HEK293 (cell line): ENCODE data around the gene ETFBKMT.

Source experiments
- GLIS1 ChIP-seq: fragments of 450-650 bp; formaldehyde crosslinking; IDR thresholded peaks from 2 replicates; pipeline ENCODE4 v1.5.1; 2016; ENCODE audit warnings: missing biosample characterization, missing genetic modification characterization
- KLF9 ChIP-seq: fragments of 450-650 bp; formaldehyde crosslinking; IDR thresholded peaks from 2 replicates; pipeline ENCODE4 v1.5.1; 2016; ENCODE audit warnings: missing biosample characterization, missing genetic modification characterization, low read depth
- MEIS1 ChIP-seq: sonication (generic); formaldehyde crosslinking; IDR thresholded peaks from 2 replicates; pipeline ENCODE4 v1.8.1; 2022; ENCODE audit warnings: missing genetic modification reagents, mild to moderate bottlenecking, borderline replicate concordance
- OVOL3 ChIP-seq: fragments of 450-650 bp; formaldehyde crosslinking; IDR thresholded peaks from 2 replicates; pipeline ENCODE4 v1.5.1; 2016; ENCODE audit warnings: missing biosample characterization, missing genetic modification characterization
- TRIM28 ChIP-seq: IDR thresholded peaks from 2 replicates; pipeline ENCODE4 v1.6.1; 2011; ENCODE audit warnings: low read length, control low read depth, borderline replicate concordance
- WT1 ChIP-seq: fragments of 450-650 bp; formaldehyde crosslinking; IDR thresholded peaks from 2 replicates; pipeline ENCODE4 v1.5.1; 2016; ENCODE audit warnings: missing biosample characterization, missing genetic modification characterization
- ZBTB21 ChIP-seq: fragments of 450-650 bp; formaldehyde crosslinking; IDR thresholded peaks from 2 replicates; pipeline ENCODE4 v1.5.1; 2017; ENCODE audit warnings: missing biosample characterization, missing genetic modification characterization
- ZBTB8A ChIP-seq: fragments of 450-650 bp; formaldehyde crosslinking; IDR thresholded peaks from 2 replicates; pipeline ENCODE4 v1.5.1; 2016; ENCODE audit warnings: missing biosample characterization, missing genetic modification characterization
- ZFP69B ChIP-seq: fragments of 450-650 bp; formaldehyde crosslinking; IDR thresholded peaks from 2 replicates; pipeline ENCODE4 v1.5.1; 2016; ENCODE audit warnings: missing biosample characterization, missing genetic modification characterization
- ZIC2 ChIP-seq: fragments of 450-650 bp; formaldehyde crosslinking; IDR thresholded peaks from 2 replicates; pipeline ENCODE4 v1.5.1; 2016; ENCODE audit warnings: missing biosample characterization, missing genetic modification characterization
- ZNF112 ChIP-seq: fragments of 450-650 bp; formaldehyde crosslinking; IDR thresholded peaks from 2 replicates; pipeline ENCODE4 v1.5.0; 2017; ENCODE audit warnings: missing biosample characterization, missing genetic modification characterization
- ZNF121 ChIP-seq: fragments of 450-650 bp; formaldehyde crosslinking; IDR thresholded peaks from 2 replicates; pipeline ENCODE4 v1.5.1; 2016; ENCODE audit warnings: missing biosample characterization, missing genetic modification characterization
- ZNF146 ChIP-seq: fragments of 450-650 bp; formaldehyde crosslinking; IDR thresholded peaks from 2 replicates; pipeline ENCODE4 v1.5.1; 2016; ENCODE audit warnings: missing biosample characterization, missing genetic modification characterization
- ZNF274 ChIP-seq, 2 experiments: fragments of 200-500 bp in 1 of 2; fragments of 450-650 bp in 1 of 2; sonication (Bioruptor generic) in 1 of 2; formaldehyde crosslinking in 1 of 2; IDR thresholded peaks; 2 replicates each; pipeline versions ENCODE4 v1.5.1 to v1.6.1; 2014 to 2016; ENCODE audit warnings: borderline replicate concordance in 1 of 2, inconsistent platforms in 1 of 2, low read length in 1 of 2, missing biosample characterization in 1 of 2, missing genetic modification characterization in 1 of 2
- ZNF311 ChIP-seq: fragments of 450-650 bp; formaldehyde crosslinking; IDR thresholded peaks from 2 replicates; pipeline ENCODE4 v1.5.1; 2017; ENCODE audit warnings: missing biosample characterization, missing genetic modification characterization, borderline replicate concordance
- ZNF341 ChIP-seq: fragments of 450-650 bp; formaldehyde crosslinking; IDR thresholded peaks from 2 replicates; pipeline ENCODE4; 2016; ENCODE audit warnings: low read depth, missing biosample characterization, missing genetic modification characterization
- ZNF391 ChIP-seq: fragments of 450-650 bp; formaldehyde crosslinking; IDR thresholded peaks from 2 replicates; pipeline ENCODE4 v1.5.1; 2016; ENCODE audit warnings: low read depth, missing biosample characterization, missing genetic modification characterization, borderline replicate concordance
- ZNF510 ChIP-seq: fragments of 450-650 bp; formaldehyde crosslinking; IDR thresholded peaks from 2 replicates; pipeline ENCODE4 v1.5.1; 2018; ENCODE audit warnings: mild to moderate bottlenecking, missing genetic modification characterization, missing biosample characterization; ENCODE audit not compliant: insufficient replicate concordance
- ZNF529 ChIP-seq: fragments of 450-650 bp; formaldehyde crosslinking; IDR thresholded peaks from 2 replicates; pipeline ENCODE4 v1.5.1; 2017; ENCODE audit warnings: missing genetic modification characterization, missing biosample characterization; ENCODE audit not compliant: insufficient replicate concordance
- ZNF560 ChIP-seq: fragments of 450-650 bp; formaldehyde crosslinking; IDR thresholded peaks from 2 replicates; pipeline ENCODE4 v1.5.1; 2017; ENCODE audit warnings: missing biosample characterization, missing genetic modification characterization, borderline replicate concordance
- ZNF561 ChIP-seq: fragments of 450-650 bp; IDR thresholded peaks from 2 replicates; pipeline ENCODE4 v1.5.1; 2018; ENCODE audit warnings: missing biosample characterization, missing genetic modification characterization, borderline replicate concordance
- ZNF677 ChIP-seq: fragments of 450-650 bp; IDR thresholded peaks from 2 replicates; pipeline ENCODE4 v1.5.0; 2018; ENCODE audit warnings: missing biosample characterization, mild to moderate bottlenecking, missing genetic modification characterization, moderate library complexity
- ZNF76 ChIP-seq: fragments of 450-650 bp; formaldehyde crosslinking; IDR thresholded peaks from 2 replicates; pipeline ENCODE4; 2016; ENCODE audit warnings: low read depth, missing biosample characterization, missing genetic modification characterization, borderline replicate concordance
- TF ChIP-seq, protein P1 (sequence below): fragments of 450-650 bp; formaldehyde crosslinking; IDR thresholded peaks from 2 replicates; pipeline ENCODE4 v1.5.1; 2016; ENCODE audit warnings: missing biosample characterization, missing genetic modification characterization
- TF ChIP-seq, protein P2 (sequence below): fragments of 450-650 bp; formaldehyde crosslinking; IDR thresholded peaks from 2 replicates; pipeline ENCODE4 v1.5.1; 2016; ENCODE audit warnings: missing biosample characterization, missing genetic modification characterization
- TF ChIP-seq, protein P3 (sequence below): fragments of 450-650 bp; formaldehyde crosslinking; IDR thresholded peaks from 2 replicates; pipeline ENCODE4 v1.5.1; 2016; ENCODE audit warnings: missing biosample characterization, missing genetic modification characterization
- TF ChIP-seq, protein P4 (sequence below): fragments of 450-650 bp; formaldehyde crosslinking; IDR thresholded peaks from 2 replicates; pipeline ENCODE4 v1.5.1; 2016; ENCODE audit warnings: missing biosample characterization, missing genetic modification characterization, low read depth
- TF ChIP-seq, protein P5 (sequence below): fragments of 450-650 bp; formaldehyde crosslinking; IDR thresholded peaks from 2 replicates; pipeline ENCODE4 v1.5.1; 2016; ENCODE audit warnings: missing biosample characterization, missing genetic modification characterization

Gene ETFBKMT

DNA sequence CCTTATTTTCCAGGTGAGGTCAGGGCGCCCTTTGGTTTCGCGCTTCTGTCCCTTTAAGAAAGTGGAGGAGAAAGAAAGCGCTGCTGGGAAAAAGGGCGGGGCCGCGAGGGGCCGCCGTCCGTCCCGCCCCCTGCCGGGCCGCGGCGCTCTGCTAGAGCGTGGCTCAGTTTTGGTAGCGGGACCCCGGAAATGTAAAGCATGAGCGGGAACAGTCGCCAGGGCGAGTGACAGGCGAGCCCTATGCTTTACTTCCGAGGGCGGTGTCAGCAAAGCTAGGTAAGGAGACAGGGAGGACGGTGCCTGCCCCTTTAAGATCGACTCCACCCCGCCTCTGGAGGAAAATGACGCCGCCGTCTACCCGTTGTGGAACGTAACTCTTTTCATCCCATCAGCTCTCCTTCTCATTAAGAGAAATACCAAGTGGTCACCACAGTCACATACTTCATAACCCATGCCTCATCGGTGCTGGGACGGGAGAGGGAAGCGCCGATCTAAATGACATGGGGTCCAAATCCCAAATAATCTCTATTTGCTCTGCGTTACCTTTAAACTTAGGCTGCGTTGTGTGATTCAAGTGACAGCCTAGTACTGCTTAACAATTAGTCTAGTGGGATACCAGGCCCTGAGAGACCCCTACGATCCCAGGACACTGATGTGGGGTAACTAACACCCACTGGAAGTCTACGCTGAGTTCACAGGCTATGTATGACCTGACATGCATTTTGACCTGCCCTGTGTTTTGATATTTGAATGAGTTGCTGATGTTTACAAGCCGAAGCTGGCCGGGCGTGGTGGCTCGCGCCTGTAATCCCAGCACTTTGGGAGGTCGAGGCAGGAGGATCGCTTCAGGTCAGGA, at the start of gene ETFBKMT (continued):
- TF ChIP-seq ZNF121 (tag by site-specific recombination), result no peak
- peak; percentile 50 for TF ChIP-seq ZIC2
- TF ChIP-seq, protein P1, sequence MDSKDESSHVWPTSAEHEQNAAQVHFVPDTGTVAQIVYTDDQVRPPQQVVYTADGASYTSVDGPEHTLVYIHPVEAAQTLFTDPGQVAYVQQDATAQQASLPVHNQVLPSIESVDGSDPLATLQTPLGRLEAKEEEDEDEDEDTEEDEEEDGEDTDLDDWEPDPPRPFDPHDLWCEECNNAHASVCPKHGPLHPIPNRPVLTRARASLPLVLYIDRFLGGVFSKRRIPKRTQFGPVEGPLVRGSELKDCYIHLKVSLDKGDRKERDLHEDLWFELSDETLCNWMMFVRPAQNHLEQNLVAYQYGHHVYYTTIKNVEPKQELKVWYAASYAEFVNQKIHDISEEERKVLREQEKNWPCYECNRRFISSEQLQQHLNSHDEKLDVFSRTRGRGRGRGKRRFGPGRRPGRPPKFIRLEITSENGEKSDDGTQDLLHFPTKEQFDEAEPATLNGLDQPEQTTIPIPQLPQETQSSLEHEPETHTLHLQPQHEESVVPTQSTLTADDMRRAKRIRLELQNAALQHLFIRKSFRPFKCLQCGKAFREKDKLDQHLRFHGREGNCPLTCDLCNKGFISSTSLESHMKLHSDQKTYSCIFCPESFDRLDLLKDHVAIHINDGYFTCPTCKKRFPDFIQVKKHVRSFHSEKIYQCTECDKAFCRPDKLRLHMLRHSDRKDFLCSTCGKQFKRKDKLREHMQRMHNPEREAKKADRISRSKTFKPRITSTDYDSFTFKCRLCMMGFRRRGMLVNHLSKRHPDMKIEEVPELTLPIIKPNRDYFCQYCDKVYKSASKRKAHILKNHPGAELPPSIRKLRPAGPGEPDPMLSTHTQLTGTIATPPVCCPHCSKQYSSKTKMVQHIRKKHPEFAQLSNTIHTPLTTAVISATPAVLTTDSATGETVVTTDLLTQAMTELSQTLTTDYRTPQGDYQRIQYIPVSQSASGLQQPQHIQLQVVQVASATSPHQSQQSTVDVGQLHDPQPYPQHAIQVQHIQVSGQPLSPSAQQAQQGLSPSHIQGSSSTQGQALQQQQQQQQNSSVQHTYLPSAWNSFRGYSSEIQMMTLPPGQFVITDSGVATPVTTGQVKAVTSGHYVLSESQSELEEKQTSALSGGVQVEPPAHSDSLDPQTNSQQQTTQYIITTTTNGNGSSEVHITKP (tag by site-specific recombination), result peak; percentile 80
- TF ChIP-seq ZNF560 (tag by site-specific recombination), result no peak
- TF ChIP-seq ZNF391, result no peak; the same call in 1 of the 2 replicates
- TF ChIP-seq GLIS1 (tag by site-specific recombination), result peak; percentile 15; the same call in 1 of the 2 replicates
- TF ChIP-seq ZFP69B, result peak; percentile 86
- TF ChIP-seq WT1, result 0 out of 2 replicates have a peak, but pooled peaks have one; percentile 12
- TF ChIP-seq ZNF561 (tag by site-specific recombination), result peak; percentile 84; the same call in 1 of the 2 replicates
- no peak for TF ChIP-seq ZNF274 (IDR thresholded peaks at IDR 0.05; ENCODE audit: low read length)
- TF ChIP-seq ZNF274 (tag by site-specific recombination; IDR thresholded peaks at IDR 0.05; ENCODE audit: borderline replicate concordance), result no peak
- peak; percentile 0; the same call in 1 of the 2 replicates for TF ChIP-seq TRIM28
- no peak for TF ChIP-seq ZNF112 (tag by site-specific recombination)
- TF ChIP-seq ZNF146 (tag by site-specific recombination), result no peak
- TF ChIP-seq ZNF311, result no peak
- TF ChIP-seq, protein P2, sequence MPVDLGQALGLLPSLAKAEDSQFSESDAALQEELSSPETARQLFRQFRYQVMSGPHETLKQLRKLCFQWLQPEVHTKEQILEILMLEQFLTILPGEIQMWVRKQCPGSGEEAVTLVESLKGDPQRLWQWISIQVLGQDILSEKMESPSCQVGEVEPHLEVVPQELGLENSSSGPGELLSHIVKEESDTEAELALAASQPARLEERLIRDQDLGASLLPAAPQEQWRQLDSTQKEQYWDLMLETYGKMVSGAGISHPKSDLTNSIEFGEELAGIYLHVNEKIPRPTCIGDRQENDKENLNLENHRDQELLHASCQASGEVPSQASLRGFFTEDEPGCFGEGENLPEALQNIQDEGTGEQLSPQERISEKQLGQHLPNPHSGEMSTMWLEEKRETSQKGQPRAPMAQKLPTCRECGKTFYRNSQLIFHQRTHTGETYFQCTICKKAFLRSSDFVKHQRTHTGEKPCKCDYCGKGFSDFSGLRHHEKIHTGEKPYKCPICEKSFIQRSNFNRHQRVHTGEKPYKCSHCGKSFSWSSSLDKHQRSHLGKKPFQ (tag by site-specific recombination), result no peak
- TF ChIP-seq, protein P3, sequence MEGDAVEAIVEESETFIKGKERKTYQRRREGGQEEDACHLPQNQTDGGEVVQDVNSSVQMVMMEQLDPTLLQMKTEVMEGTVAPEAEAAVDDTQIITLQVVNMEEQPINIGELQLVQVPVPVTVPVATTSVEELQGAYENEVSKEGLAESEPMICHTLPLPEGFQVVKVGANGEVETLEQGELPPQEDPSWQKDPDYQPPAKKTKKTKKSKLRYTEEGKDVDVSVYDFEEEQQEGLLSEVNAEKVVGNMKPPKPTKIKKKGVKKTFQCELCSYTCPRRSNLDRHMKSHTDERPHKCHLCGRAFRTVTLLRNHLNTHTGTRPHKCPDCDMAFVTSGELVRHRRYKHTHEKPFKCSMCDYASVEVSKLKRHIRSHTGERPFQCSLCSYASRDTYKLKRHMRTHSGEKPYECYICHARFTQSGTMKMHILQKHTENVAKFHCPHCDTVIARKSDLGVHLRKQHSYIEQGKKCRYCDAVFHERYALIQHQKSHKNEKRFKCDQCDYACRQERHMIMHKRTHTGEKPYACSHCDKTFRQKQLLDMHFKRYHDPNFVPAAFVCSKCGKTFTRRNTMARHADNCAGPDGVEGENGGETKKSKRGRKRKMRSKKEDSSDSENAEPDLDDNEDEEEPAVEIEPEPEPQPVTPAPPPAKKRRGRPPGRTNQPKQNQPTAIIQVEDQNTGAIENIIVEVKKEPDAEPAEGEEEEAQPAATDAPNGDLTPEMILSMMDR (tag by site-specific recombination), result peak; percentile 68
- TF ChIP-seq ZBTB8A (tag by site-specific recombination), result peak; percentile 84
- TF ChIP-seq, protein P4, sequence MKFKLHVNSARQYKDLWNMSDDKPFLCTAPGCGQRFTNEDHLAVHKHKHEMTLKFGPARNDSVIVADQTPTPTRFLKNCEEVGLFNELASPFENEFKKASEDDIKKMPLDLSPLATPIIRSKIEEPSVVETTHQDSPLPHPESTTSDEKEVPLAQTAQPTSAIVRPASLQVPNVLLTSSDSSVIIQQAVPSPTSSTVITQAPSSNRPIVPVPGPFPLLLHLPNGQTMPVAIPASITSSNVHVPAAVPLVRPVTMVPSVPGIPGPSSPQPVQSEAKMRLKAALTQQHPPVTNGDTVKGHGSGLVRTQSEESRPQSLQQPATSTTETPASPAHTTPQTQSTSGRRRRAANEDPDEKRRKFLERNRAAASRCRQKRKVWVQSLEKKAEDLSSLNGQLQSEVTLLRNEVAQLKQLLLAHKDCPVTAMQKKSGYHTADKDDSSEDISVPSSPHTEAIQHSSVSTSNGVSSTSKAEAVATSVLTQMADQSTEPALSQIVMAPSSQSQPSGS (tag by site-specific recombination), result no peak; the same call in 1 of the 2 replicates
- no peak for TF ChIP-seq ZNF510 (tag by site-specific recombination)
- TF ChIP-seq ZNF529 (tag by site-specific recombination), result no peak
- TF ChIP-seq ZBTB21 (tag by site-specific recombination), result peak; percentile 56; the same call in 1 of the 2 replicates
- TF ChIP-seq KLF9 (tag by site-specific recombination), result peak; percentile 86
- TF ChIP-seq, protein P5, sequence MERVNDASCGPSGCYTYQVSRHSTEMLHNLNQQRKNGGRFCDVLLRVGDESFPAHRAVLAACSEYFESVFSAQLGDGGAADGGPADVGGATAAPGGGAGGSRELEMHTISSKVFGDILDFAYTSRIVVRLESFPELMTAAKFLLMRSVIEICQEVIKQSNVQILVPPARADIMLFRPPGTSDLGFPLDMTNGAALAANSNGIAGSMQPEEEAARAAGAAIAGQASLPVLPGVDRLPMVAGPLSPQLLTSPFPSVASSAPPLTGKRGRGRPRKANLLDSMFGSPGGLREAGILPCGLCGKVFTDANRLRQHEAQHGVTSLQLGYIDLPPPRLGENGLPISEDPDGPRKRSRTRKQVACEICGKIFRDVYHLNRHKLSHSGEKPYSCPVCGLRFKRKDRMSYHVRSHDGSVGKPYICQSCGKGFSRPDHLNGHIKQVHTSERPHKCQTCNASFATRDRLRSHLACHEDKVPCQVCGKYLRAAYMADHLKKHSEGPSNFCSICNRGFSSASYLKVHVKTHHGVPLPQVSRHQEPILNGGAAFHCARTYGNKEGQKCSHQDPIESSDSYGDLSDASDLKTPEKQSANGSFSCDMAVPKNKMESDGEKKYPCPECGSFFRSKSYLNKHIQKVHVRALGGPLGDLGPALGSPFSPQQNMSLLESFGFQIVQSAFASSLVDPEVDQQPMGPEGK (tag by site-specific recombination), result peak; percentile 78
- TF ChIP-seq ZNF76 (tag by site-specific recombination), result peak; percentile 78; the same call in 1 of the 2 replicates
- TF ChIP-seq ZNF341, result peak; percentile 75
- no peak for TF ChIP-seq MEIS1 (CRISPR knock-in tag)
- TF ChIP-seq OVOL3 (tag by site-specific recombination), result no peak
- TF ChIP-seq ZNF677 (tag by site-specific recombination), result no peak
